Measurements from ENCODE around the gene KLK7. TPM values are rescaled to one million over a fixed set of nuclear protein-coding genes. Genes with fewer than 3 reads are reported as not detected.

Gene KLK7
- total RNA-seq, 1 donor from 2014 or later = not detected

DNA sequence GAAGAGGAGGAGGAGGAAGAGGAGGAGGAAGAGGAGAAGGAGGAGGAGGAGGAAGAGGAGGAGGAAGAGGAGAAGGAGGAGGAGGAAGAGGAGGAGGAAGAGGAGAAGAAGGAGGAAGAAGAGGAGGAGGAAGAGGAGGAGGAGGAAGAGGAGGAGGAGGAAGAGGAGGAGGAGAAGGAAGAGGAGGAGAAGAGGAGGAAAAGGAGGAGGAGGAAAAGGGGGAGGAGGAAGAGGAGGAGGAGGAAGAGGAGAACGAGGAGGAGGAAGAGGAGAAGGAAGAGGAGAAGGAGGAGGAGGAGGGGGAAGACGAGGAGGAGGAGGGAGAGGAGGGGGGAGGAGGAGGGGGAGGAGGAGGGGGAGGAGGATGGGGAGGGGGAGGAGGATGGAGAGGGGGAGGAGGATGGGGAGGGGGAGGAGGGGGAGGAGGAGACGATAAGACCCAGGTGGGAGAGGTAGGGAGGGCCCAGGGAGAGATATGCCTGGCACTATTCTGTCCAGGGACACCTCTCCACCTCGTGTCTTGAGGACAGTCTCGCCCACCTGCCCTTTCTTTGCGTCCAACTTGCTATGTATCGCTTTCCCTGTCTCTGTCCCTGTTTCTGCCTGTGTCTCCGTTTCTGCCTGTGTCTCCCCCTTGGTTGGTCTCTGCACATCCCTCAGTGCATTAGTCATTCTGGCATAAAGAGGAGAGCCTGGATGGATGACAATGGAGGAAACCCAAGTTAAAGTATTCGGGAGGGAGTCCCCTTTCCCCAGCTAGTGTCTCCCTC is 23.8 kb downstream of the KLK7 start:
- no peaks in the 10 kb centered on the region for H3K4me1 ChIP-seq
- TF ChIP-seq, protein P1, sequence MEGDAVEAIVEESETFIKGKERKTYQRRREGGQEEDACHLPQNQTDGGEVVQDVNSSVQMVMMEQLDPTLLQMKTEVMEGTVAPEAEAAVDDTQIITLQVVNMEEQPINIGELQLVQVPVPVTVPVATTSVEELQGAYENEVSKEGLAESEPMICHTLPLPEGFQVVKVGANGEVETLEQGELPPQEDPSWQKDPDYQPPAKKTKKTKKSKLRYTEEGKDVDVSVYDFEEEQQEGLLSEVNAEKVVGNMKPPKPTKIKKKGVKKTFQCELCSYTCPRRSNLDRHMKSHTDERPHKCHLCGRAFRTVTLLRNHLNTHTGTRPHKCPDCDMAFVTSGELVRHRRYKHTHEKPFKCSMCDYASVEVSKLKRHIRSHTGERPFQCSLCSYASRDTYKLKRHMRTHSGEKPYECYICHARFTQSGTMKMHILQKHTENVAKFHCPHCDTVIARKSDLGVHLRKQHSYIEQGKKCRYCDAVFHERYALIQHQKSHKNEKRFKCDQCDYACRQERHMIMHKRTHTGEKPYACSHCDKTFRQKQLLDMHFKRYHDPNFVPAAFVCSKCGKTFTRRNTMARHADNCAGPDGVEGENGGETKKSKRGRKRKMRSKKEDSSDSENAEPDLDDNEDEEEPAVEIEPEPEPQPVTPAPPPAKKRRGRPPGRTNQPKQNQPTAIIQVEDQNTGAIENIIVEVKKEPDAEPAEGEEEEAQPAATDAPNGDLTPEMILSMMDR (IDR thresholded peaks at IDR 0.05) = no peak
- no peaks in the 10 kb centered on the region for H3K36me3 ChIP-seq
- no peak overlapping the region for H3K27ac ChIP-seq
- no peak overlapping the region for H3K4me3 ChIP-seq
- H3K9me3 ChIP-seq = no peaks in the 10 kb centered on the region
- no peak for DNase-seq
- ATAC-seq = no peak
- peaks cover 12% of the 10 kb centered on the region for H3K27me3 ChIP-seq (ENCODE audit: low read depth)
- intact Hi-C loops (cut with DNase I) = no loop called here

DNA sequence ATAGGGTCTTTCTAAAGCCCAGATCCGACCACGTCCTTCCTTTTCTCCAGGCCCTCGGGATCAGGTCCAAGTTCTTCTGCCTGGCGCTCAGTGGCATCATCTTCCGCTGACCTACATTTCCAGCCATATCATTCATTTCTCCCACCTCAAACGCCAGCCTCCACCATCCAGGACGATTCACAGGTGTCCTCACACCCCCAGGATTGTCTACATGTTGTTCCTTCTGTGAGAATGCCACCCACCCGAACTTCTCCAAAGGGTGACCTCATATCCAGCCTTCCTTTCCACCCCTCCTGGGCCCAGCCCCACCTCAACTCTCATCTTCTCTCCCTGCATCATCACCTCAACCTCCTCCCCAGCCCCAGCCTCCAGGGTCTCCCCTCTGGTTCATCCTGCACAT is 26.1 kb downstream of the KLK7 start:
- no peak overlapping the region for H3K4me3 ChIP-seq
- no peaks in the 10 kb centered on the region for H3K9me3 ChIP-seq
- TF ChIP-seq, protein P1 (IDR thresholded peaks at IDR 0.05) = no peak
- H3K27ac ChIP-seq = no peak overlapping the region
- DNase-seq = no peak
- no peaks in the 10 kb centered on the region for H3K36me3 ChIP-seq
- ATAC-seq = no peak
- peaks cover 5% of the 10 kb centered on the region for H3K27me3 ChIP-seq (ENCODE audit: low read depth)
- intact Hi-C loops (cut with DNase I) = no loop called here
- no peaks in the 10 kb centered on the region for H3K4me1 ChIP-seq

DNA sequence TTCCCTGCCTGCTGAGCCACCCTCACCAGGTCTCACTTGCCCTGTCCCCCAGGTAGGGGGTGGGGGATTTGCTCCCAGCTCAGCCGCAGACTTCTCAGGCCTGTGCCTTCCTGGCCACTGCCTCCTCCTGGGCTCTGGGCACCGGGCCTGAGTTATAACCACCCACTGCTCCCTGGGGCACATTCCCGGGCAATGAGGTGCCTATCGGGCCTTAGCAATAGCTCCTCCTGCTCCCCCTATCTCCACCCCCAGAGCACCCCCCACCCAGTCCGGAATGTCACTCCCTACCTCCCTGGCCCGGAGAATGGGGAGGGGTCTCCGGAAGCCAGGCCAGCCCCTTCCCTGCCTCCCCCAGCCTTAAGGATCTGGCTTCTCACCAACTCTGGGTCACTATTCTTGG is 30.8 kb downstream of the KLK7 start, which contains the start of gene KLK5:
KLK5 (minus strand) TSS at position 129 of the 400 bp plus-strand sequence. CDS start 381 bp downstream, outside the sequence.
- ATAC-seq (no peak), DNase-seq (no peak)
- Histone ChIP-seq H3K36me3 (no peaks in the 10 kb centered on the region), H3K27me3 (ENCODE audit: low read depth) (no peaks in the 10 kb centered on the region), H3K9me3 (no peaks in the 10 kb centered on the region), H3K4me1 (no peaks in the 10 kb centered on the region), H3K27ac (no peak within 1 kb of the TSS), H3K4me3 (no peak within 1 kb of the TSS)
- intact Hi-C loops (cut with DNase I) = no loop called here
- TF ChIP-seq, protein P1 (IDR thresholded peaks at IDR 0.05) = no peak

- no peak for DNase-seq
- Histone ChIP-seq H3K27me3 (ENCODE audit: low read depth) (no peaks in the 10 kb centered on the region), H3K4me3 (no peak overlapping the region), H3K27ac (no peak overlapping the region), H3K4me1 (no peaks in the 10 kb centered on the region), H3K36me3 (no peaks in the 10 kb centered on the region), H3K9me3 (no peaks in the 10 kb centered on the region)
- no peak for ATAC-seq
- TF ChIP-seq, protein P1 (IDR thresholded peaks at IDR 0.05) = no peak
- intact Hi-C loops (cut with DNase I) = no loop called here
Observed at GRCh38 chr19:50949861-50950260, 33.9 kb downstream of the KLK7 start.

DNA sequence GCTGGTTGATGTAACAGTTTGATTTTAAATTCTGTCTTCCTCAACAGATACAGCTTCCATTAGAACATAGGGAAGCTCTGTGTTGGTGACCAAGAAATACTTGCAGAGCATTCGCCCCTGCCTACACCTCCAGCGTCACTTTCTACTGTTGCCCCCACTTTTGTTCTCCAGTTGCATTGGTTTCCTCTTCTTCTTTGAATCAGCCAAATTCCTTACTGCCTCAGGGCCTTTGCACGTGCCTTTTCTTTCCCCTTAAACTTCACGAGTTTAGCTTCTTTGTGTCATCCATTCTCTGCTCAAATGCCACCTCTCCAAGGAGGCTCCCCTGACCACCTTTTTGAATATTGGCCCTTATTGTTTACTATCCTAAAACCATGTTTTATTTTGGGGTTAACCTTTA is 36.6 kb downstream of the KLK7 start:
- no peak for ATAC-seq
- no peak for DNase-seq
- Histone ChIP-seq H3K4me3 (no peak overlapping the region), H3K27me3 (ENCODE audit: low read depth) (no peaks in the 10 kb centered on the region), H3K4me1 (no peaks in the 10 kb centered on the region), H3K9me3 (no peaks in the 10 kb centered on the region), H3K36me3 (no peaks in the 10 kb centered on the region), H3K27ac (no peak overlapping the region)
- intact Hi-C loops (cut with DNase I) = no loop called here
- TF ChIP-seq, protein P1 (IDR thresholded peaks at IDR 0.05) = no peak

Data from lower lobe of right lung (tissue), 2 donors.